AG04449 (cell line): ENCODE measurements around the gene TNXB.
A peak's percentile ranks its signal among the peaks of the same experiment; 100 is the strongest.

Experiments used
- CTCF ChIA-PET: fragments of 350-600 bp; formaldehyde crosslinking; extraction: SDS; loops from one replicate; lab custom pipeline; 2021; ENCODE audit warnings: antibody characterized with exemption; lab: Yijun Ruan, JAX
- POLR2A ChIA-PET: fragments of 400-600, 350-600 bp; formaldehyde crosslinking; extraction: SDS; loops from one replicate; lab custom pipeline; 2020; ENCODE audit warnings: antibody characterized with exemption, inconsistent platforms; lab: Yijun Ruan, JAX
- DNase-seq: peaks from one replicate; pipeline ENCODE4 v3.0.0-alpha.2; 2010; ENCODE audit warnings: low read depth, low spot score
- H3K4me3 ChIP-seq: 2 replicates; pipeline ENCODE4 v1.5.1; 2011; ENCODE audit warnings: low read depth, mild to moderate bottlenecking, control low read depth, low read length
- TF ChIP-seq, protein P1 (sequence below): IDR thresholded peaks from one replicate; pipeline ENCODE4 v1.5.1; 2011; ENCODE audit warnings: mild to moderate bottlenecking, moderate library complexity, low read length, control low read depth, inconsistent platforms; ENCODE audit not compliant: insufficient read depth; ENCODE audit errors: missing control alignments

Gene TNXB

DNA sequence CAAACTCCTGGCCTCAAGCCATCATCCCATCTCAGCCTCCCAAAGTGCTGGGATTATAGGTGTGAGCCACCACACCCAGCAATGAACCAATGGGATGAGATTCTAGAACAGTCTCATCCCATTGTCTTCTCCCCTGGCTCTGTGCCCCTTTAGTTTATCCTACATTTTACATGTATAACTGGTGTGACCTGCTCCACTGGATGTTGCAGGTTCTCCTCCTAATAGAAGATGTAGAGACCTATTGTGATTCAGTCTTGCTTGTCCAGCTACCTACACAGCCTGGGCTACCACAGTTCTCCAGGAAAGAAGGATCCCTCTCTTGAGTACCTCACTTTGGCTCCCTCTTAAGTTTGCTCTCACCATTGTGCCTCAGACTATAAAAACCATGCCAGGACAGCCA is 23.0 kb upstream of the TNXB start:
- ChIA-PET CTCF (interaction anchor here (7.5 kb wide), 1 partner anchor 15 kb away, joined by 111 read pairs; no protein-coding TSS in a partner anchor), POLR2A (no interaction called here)
- H3K4me3 ChIP-seq: no peak overlapping the region
- TF ChIP-seq, protein P1, sequence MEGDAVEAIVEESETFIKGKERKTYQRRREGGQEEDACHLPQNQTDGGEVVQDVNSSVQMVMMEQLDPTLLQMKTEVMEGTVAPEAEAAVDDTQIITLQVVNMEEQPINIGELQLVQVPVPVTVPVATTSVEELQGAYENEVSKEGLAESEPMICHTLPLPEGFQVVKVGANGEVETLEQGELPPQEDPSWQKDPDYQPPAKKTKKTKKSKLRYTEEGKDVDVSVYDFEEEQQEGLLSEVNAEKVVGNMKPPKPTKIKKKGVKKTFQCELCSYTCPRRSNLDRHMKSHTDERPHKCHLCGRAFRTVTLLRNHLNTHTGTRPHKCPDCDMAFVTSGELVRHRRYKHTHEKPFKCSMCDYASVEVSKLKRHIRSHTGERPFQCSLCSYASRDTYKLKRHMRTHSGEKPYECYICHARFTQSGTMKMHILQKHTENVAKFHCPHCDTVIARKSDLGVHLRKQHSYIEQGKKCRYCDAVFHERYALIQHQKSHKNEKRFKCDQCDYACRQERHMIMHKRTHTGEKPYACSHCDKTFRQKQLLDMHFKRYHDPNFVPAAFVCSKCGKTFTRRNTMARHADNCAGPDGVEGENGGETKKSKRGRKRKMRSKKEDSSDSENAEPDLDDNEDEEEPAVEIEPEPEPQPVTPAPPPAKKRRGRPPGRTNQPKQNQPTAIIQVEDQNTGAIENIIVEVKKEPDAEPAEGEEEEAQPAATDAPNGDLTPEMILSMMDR: no peak
- DNase-seq: no peak

DNA sequence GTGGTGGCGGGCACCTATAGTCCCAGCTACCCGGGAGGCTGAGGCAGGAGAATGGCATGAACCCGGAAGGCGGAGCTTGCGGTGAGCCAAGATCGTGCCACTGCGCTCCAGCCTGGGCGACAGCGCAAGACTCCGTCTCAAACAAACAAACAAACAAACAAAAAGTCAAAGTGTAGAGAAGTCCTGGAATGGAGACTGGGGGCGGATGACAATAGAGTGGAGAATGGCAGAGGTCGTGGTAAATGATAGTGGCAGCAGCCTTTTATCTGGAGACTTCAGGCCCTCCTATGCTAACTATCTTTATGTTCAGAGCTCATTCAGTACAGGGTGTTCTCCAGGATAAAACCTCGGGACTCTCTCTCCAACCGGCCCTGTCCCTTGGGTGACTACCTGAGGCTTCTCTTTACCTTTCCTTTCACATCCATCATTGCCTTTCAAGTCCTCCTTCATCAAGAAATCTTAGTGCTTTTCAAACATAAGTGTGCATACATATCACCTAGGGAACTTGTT is 22.4 kb upstream of the TNXB start:
- TF ChIP-seq, protein P1: no peak
- ChIA-PET POLR2A (no interaction called here), CTCF (interaction anchor here (1.1 to 7.5 kb wide), 2 partner anchors 14 to 83 kb away, joined by 3 to 111 read pairs; no protein-coding TSS in a partner anchor)
- DNase-seq: no peak
- no peak overlapping the region for H3K4me3 ChIP-seq

DNA sequence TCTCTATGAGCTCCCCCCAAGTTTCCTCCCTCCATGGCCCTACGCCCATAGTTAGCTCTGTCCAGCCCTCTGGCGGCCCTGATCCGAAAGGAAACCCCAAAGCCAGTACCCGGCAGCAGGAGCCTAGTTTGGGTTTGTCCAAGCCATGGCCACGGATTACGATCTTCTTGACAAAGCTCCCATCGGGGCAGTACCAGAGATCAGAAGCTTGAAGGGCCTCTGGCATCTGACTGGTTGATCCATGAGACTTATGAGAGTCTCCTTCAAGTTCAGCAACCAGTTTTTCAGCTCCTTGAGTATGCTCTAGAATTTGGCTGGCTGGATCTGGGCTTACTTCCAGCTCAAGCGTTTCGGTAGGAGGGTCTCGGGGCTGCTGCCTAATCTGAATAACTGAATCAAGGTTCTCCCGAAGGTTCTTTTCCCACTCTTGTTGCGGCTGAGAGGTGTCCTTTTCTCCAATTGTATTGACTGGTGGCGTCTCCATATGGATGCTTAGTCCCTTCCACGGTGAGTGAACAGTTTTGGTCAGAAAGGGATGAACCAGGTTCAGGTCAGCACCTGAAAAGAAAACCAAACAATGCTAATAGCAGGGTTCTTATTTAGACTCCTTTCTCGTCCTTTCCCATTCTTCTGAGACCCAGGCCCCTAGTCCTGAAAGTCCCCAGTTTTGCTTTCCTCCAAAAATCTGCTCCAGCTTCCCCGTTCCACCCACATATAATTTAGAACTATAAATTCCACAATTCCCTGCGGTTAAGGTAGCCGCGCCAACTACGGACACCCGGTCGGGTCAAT is 20.4 kb upstream of the TNXB start:
- ChIA-PET POLR2A (interaction anchor here (1.0 to 3.1 kb wide), 6 partner anchors 15 to 843 kb away, joined by 3 to 12 read pairs (median 5); partner anchors contain the start of genes AGPAT1, HSPA1A, HSPA1L and PRRT1), CTCF (interaction anchor here (1.0 to 7.5 kb wide), 10 partner anchors 8 to 115 kb away, joined by 3 to 111 read pairs (median 4); partner anchors contain the start of gene PRRT1)
- TF ChIP-seq, protein P1: no peak
- H3K4me3 ChIP-seq: peak overlapping the region; percentile 71
- no peak for DNase-seq

DNA sequence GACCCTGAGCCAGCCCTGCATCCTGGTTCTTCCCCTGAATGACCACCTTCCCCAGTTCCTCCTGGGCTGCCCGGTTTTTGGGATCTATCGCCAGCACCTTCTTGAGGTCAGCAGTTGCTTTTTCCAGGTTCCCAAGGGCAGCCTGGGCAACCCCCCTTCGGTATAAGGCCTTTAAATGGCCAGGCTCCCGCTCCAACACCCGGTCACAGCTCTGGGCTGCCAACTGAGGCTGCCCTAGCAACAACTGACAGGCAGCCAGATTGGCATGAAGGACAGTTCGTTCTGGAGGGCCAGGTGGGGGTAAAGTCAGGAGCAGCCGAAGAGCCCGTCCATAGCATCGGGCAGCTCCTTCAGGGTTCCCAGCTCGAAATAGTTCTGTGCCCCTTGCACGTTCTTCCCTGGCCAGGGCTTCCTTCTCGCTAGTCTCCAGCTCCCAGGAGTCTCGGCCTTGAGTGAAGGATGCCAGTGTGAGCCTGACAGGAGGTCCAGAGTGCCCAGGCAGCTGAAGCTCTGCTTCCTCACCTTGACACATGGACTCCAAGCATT is 19.7 kb upstream of the TNXB start:
- TF ChIP-seq, protein P1: no peak
- POLR2A ChIA-PET: interaction anchor here (0.6 to 3.1 kb wide), 4 partner anchors 14 to 314 kb away, joined by 3 to 12 read pairs (median 4); partner anchors contain the start of genes DXO, HSPA1A and HSPA1L
- peak overlapping the region; percentile 71 for H3K4me3 ChIP-seq
- no peak for DNase-seq
- CTCF ChIA-PET: interaction anchor here (1.0 to 7.5 kb wide), 8 partner anchors 11 to 116 kb away, joined by 3 to 111 read pairs (median 6); partner anchors contain the start of gene PRRT1

DNA sequence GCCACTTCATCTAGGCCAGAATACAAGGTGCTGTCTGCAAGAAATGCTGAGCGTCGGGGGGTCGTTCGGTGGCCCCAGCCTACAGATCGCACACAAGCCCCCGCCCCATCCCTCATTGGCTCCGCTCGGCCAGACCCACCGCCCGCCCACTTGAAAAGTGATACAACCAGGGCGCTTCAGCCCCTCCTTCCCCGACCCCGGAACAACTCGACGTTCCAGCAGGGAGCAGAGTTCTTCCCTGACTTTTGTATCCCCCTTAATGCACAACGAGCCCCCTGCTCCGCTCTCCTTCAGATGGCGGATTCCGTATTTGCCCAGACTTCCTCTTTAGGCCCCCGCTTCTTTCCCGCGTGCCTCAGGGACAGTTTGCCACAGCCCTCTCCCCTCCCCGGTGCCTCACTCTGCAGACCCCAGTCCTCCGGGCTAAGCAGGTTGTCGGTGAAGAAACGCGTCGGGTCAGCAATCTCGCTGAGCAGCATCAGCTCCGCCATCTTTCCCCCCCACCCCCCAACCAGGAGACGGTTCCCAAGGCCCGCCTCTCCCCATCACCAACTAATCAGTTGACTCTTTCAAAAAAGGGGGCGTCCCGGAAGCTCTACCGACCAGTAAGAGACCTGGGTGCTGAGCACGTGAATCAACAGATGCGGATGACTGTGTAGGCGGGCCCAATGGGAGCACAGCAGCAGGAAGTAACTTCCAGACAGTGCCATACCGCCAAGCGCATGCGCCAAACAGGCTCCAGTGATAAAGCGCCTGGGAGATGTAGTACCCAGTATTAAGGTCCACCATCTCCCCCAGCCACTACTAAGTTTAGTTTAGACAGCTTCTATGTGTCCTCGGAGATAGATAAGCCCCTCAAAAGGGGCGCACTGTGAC is 18.8 kb upstream of the TNXB start, which contains the start of gene ATF6B:
TSS of gene ATF6B (minus strand) at position 530 of the 876 bp plus-strand sequence. CDS start at position 491, 39 bp downstream.
- TF ChIP-seq, protein P1: no peak
- peak within 1 kb of the TSS; percentile 97 for H3K4me3 ChIP-seq
- peak; percentile 99 for DNase-seq
- ChIA-PET CTCF (interaction anchor here (1.0 to 7.5 kb wide), 7 partner anchors 10 to 67 kb away, joined by 3 to 111 read pairs (median 4); partner anchors contain the start of gene PRRT1), POLR2A (interaction anchor here (0.6 to 3.1 kb wide), 7 partner anchors 13 to 1161 kb away, joined by 3 to 12 read pairs (median 4); partner anchors contain the start of genes DXO, PFDN6, PRRT1 and WDR46)
